Activated CD4-positive, CD25-positive, alpha-beta regulatory T cell treated with anti-CD3 and anti-CD28 coated beads, Interleukin-2, amount 50 U/mL, for 16 hours (primary cell): Measurements from ENCODE around the gene OLFML3.
"Not testable (repeated sequence)": the region's sequence is repeated elsewhere in the genome, so short reads cannot be mapped to it uniquely, and the experiment has no call there.

Experiments used
- DNase-seq: peaks from one replicate; pipeline ENCODE4 v3.0.0-alpha.2; 2020; ENCODE audit warnings: low read depth, low spot score

The OLFML3 gene

DNA sequence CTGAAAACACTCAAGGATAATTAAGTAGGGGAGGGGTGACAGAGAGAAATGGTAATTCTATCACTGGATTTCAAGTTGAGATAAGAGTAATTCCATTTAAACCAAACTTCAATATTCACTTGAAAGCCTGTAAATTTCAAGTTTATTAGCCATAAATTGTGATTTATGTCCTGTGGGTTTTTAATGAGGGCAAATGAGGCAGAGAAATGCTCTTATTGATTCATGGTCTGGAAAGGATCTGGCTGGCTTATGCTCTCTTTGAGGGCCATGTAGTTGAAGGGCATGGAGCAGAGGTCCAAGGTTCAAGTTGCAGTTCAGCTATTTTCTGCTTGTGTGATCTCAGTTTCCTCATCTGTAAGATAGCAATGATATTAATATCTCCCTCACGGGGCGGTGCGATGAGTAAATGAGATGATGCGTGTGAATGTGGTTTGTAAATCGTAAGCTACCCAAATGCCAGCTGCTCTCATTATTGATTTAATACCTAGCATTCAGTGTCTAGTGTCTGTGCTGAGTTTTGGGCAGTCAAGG is 12.3 kb downstream of the OLFML3 start:
- no peak for DNase-seq

DNA sequence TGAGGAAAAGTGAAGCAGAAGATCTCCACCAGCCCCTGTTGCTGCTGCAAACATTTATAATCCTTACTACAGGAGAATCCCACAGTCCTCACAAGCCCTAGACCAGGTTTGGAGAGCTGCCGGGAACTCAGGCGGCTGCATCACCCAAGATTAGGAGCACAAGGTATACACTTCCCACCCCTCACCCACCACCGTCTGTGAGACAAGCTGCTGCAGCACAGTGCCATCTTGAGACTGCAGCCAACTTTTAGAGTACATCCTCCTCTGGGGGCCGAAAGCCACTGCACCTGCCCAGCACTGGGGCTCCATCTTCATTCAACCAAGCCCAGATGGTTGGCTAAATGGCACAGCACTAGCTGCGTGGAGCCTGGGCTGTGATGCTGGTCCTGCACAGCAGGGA is 13.8 kb downstream of the OLFML3 start:
- no peak for DNase-seq

DNA sequence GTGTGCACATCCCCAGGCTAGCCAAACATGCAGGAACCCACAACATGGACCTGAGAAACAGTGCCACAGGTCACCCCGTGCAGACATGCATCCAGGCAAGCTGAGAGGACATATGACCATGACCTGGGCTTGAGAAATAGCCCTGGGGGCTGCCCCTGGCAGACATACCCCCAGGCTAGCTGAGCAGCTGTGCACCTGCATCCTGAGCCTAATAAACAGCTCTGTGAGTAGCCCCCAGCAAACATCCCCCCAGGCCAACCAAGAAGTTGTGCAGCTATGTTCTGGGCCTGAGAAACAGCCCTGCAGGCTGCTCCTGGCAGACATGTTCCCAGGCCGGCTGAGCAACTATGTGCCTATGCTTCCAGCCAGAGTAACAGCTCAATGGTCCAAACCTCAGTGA is 14.5 kb downstream of the OLFML3 start:
- DNase-seq: no peak

DNA sequence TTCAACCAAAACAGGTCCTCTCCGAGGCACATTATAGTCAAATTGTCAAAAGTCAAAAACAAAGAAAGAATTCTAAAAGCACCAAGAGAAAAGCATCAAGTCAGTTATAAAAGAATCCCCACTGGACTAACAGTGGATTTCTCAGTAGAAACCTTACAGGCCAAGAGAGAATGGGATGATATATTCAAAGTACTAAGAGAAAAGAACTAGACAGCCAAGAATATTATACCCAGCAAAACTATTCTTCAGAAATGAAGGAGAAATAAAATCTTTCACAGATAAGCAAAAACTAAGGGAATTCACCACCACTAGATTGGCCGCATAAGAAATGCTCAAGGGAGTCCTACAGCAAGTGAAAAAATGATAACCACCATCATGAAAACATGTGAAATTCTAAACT is 16.1 kb downstream of the OLFML3 start:
- DNase-seq: no peak

DNA sequence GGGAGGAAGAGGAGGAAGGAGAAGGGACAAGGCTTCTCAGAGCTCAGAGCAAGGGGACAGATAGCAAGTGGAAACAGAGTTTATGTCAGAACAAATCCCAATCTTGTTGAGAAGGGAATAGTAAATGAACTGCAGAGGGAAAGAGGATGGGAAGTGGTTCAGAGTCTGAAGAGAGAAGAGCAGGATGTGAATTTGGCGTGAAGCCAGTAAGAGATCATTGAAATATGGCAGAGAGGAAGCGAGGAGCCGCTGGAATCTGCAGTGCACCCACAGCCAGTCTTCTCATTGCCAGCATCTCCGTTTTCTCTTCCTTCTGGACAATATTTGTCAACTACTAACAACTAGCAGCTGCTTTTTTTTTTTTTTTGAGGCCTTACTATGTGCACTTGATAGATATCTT is 19.1 kb downstream of the OLFML3 start:
- DNase-seq: no peak

DNA sequence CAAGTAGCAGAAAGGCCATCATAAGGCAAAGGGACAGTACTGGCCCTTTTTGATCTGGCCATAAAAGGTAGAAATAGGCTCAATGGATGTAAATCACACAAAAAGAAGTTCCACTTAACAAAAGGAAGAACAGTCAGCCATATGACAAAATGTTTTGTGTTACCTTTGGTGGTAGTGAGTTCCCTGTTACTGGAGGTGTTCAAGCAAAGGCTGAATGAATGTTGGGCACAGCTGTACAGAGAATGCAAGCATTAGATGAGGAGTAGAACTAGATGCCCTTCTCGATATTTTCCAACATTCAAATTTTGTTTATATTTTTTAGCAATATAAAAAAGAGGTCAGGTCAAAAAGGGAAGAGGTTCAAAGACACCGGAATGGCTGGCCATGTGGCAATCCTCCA is 20.0 kb downstream of the OLFML3 start:
- no peak for DNase-seq

DNA sequence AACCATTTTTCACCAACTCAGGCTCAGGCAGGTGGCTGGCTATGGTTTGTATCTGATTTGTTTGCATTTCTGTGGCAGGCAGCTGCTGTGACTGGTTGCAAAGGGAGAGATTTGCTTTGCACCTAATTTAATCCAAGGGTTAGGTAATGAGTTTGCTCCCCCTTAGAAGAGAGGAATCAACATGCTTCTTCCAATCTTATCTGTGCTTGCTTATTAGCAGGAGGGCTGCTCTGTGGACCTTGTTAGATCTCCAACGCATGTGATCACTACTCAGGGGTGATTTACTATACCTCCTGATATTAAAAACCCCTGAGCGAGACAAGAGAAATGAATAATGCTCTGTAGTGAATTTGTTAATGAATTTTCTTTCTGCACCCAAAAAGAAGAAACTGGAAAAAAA is 20.5 kb downstream of the OLFML3 start:
- DNase-seq: no peak

DNA sequence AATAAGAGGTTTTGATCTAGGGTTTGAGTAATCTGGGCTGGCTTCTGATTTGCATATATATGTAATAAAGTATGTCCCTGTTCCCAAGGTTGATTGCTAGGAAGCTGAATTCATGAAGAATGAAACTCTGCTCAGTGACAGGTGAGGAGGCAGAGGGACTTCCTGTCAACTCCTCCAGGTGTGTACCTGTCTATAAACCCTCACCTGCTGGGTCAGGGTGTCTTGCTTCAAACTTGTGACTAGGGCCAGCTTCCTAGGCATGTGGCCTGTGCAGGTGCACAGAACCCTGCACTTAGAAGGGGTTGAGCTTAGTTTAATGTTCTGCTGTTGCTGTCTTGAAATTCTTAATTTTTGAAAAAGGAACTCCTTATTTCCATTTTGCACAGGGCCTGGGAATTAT is 21.1 kb downstream of the OLFML3 start:
- no peak for DNase-seq

DNA sequence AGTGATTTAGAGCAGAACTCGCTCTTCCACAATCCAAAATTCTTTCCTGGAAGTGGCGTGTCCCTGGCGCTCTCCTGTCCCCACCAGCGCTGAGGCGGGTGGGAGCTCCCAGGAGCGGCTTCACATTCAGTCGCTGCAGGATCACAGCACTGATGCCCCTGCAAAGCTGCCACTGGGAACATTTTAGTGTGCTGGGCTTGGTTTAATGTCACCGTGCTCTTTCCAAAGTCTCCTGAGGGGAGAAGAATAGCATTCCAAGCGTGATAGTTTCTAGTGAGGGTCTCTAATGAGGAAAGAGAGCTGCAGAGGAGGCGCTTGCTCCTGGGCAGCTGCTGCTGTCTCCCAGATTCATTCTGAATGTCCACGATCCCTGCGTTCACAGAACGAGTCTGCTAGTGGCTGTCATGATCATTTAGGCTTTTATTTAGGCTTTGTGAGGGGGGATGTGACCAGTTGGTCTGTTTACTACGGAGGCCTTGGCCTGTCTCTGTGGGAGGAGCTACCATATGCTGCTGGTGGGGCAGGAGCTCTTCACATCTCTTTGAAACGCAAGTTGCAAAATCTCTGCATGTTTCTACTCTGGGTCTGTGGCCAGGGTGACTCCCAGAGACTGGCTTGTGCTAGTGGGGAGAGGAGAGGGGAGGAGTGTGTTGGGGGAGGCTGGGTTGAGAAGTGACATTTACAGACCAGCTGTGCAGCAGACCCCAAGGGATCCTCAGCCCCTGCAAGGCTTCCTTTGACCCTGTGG is 23.4 kb downstream of the OLFML3 start:
- DNase-seq: no peak

DNA sequence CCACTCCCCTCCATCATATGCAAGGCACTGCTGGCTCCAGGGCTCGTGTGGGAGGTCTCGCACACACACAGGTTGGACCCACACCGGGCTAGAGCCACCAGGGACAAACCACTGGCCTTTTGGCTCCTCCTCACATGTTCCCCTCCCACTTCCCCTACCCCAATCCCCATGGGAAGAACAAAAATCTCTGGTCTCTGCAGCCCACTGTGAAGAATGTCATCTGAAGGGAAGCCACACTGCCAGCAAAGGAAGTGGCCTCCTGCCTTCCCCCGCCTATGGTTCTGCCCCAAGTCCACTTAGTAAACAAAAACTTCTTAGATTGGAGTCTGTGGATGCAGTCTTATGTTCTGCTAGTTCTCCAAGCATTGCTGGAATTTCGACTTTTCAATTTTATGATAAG is 24.2 kb downstream of the OLFML3 start:
- DNase-seq: no peak

DNA sequence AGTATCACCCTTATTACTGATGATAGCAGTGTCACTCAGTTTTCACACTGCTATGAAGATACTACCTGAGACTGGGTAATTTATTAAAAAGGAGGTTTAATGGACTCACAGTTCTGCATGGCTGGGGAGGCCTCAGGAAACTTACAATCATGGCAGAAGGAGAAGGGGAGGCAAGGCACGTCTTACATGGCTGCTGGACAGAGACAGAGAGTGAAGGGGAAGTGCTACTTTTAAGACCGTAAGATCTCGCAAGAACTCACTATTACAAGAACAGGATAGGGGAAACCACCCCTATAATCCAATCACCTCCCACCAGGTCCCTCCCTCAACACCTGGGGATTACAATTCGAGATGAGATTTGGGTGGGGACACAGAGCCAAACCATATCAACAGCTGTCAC is 27.6 kb downstream of the OLFML3 start:
- not testable (repeated sequence) for DNase-seq

DNA sequence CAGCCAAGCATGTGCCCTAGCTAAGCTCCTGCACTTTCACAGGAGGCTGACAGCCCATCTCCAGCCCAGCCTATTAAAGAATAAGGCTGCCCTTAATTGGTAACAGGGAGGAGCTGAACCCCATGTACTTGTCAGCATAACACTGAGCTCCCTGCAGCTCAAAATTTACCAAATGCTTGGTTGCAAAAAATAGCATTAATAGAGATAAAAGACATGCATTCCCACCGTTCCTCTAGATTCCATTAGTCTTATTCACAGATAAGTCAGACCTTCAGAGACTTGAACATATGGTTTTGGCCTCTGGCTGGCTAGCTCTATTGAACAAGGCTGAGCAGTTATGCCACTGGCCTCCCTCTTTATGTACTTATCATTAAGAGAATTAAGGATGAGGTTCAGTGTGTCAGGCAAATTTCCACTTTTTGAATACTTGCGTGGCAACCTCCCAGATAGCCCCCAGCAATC is 29.2 kb downstream of the OLFML3 start:
- DNase-seq: no peak

DNA sequence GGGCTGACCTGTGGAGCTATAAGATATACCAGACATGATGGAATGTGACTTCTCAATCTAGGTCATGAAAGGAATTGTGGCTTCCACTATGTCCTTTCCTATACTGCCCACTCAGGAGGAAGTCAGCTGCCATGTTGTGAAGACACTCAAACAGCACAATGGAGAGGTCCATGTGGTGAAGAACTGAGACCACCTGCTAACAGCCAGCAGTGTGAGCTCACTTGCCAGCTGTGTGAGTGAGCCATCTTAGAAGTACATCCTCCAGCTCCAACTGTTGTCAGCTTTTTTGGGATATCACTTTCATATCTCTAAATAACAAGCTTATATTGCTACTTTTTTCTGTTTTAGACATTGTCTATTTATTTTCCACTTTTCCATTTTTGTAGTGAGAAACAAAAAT is 29.7 kb downstream of the OLFML3 start:
- DNase-seq: no peak

DNA sequence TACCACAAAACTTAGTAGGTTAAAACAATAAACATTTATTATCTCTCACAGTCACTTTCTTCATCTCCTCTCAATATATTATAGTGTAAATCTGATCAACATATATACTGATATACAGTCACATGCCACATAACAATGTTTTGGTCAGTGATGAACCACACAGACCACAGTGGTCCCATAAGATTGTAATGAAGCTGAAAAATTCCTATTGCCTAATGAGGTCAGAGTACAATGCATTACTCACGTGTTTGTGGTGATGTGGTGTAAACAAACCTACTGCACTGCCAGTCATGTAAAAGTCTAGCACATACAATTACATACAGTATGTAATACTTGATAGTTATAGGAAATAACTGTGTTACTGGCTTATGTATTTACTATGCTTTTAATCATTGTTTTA is 30.1 kb downstream of the OLFML3 start:
- DNase-seq: no peak

DNA sequence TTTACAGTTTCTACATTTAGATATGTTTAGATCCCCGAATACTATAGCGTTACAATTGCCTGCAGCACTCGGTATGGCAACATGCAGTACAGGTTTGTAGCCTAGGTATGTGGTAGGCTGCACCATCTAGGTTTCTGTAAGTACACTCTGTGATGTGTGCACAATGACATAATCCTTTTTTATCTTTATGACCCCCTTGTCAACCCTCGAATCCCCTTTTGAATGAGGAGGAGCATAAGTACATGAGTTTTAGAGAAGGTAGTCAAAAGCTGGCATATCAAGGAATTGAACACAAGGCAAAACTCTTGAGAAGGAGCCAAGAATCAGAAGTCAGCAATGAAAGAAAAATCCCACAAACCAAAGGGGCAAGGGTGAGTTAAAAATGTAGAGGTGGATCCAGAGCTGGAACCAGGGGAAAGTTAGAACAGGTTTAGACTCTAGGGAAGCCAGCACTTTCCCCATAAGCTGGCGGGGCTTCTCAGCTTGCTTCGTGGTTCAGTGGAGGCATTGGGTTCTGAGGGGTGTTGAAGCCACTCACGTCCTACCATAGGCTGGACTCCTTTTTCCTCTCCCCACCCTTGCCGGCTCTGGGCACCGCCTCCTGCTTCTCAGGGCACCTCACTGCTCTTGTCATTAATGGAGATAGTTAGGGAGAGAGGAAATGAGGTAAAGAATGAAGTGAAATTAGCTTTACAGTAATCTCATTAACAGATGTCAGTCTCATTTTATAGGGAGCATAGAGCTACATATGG is 31.3 kb downstream of the OLFML3 start:
- no peak for DNase-seq

DNA sequence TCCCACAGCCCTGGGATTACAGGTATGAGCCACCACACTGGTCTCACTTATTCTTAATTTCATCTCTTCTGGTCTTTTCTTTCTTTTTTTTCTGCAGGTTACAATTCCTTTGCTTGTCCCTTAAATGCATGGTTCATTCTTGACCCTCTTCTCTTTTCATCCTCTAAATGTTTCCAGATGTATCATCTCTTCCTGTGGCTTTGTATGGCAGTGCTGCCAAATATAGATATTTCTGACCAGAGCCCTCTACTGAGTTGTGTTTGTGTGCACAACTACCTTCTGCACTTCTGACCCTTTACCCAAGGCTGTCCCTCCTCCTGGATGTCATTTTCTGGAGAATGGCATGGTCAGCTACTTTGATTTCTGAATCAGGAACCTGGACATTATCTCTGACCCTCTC is 32.5 kb downstream of the OLFML3 start:
- no peak for DNase-seq

DNA sequence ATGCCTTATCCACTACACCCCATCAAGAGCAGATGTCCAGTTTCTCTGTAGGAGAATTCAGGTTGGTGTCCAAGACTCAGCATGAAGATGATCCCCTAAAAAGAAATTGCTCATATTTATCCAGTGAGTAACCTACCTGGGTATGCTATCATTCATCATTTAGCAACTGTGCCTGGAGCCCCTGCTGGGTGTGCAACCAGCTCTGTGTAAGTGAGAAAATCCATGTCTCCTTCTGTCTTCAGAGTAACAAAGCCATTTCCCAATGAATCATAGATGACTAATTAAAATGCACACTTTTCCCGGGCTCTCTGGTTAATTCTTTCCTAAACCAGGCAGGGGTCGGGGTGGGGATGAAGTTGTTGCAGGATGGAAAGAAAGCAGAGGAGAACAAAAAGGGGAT is 35.8 kb downstream of the OLFML3 start:
- DNase-seq: no peak

DNA sequence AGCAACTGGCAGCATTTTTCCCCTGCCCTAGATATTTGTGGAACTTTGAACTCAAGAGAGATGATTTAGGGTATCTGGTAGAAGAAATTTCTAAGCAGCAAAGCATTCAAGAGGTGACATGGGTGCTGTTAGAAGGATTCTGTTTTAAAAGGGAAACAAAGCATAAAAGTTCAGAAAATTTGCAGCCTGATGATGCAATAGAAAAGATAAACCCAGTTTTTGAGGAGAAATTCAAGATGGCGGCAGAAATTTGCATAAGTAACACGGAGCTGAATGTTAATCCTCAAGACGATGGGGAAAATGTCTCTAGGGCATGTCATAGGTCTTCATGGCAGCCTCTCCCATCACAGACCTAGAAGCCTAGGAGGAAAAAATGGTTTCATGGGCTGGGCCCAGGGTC is 40.5 kb downstream of the OLFML3 start:
- not testable (repeated sequence) for DNase-seq

DNA sequence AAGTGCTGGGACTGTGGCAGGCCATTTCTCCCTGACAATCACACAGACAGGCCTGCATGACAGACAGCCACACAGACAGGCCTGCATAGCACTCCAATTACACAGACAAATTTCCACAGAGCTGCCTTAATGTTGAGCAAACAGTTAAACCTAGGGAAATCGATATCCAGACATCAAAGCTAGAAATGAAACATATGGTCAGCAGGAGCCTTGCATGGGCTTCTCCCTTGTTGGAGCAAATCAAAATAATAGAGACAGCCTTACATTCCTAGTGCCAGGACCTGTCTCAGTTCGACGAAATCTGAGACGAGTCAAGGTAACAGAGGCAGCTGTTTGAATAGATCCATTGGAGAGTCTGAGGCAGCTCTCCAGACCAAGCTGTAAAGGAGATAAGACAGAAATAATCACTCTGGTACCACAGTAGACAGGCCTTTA is 42.4 kb downstream of the OLFML3 start:
- no peak for DNase-seq

DNA sequence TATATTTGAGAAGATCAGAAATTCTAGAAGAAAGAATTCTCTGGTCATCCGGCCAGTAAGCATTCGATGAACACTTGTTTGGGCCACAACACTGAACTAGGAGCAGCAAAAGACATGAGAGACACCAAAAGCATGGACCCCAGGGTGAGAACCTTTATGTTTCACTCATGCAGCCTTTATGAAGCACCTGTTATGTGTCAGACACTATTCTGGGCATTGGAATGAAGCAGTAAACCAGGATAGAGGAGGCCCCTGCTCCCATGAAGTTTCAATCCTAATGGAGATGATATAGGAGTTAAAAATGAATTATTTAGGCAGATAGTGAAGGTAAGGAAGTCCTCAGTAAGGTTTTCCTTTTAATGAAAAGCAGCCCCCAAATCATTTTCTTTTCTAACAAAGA is 43.6 kb downstream of the OLFML3 start:
- no peak for DNase-seq

DNA sequence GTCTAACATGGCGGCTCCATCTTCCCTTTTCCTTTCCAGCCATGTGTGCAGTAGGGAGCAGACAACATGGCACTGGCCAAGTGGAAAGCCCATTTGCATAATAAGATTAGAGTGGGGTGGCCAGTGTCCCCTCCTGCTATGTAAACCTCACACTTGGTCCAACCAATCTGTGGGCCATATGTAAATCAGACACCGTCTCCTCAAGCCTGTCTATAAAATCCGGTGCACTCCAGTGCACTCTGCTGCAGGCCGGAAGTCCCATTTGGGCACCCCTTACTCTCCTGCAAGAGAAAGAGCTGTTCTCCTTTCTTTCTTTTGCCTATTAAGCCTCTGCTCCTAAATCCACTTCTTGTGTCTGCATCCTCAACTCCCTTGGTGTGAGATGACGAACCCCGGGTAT is 44.1 kb downstream of the OLFML3 start:
- DNase-seq: no peak

DNA sequence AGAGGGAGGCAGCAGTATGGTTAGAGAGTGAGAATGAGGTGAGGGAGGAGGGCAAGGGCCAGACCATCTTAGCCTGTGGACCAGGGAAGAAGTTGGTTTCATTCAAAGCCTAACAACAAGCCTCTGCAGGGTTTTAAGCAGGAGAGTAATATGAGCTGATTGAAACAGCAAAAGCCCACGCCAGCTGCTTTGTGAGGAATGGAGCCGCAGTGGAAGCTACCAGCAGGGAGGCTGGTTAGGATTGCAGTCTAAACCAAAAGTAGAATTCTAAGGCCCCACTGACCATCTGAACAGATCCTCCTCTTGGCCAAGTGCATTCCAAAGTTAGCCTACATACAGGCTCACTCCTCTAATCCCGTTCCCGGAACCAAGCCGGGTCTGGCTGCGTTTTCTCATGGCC is 44.8 kb downstream of the OLFML3 start:
- no peak for DNase-seq
